HepG2 (cell line): Measurements from ENCODE around the gene LDB2. TPM values are rescaled to one million over a fixed set of nuclear protein-coding genes. Genes with fewer than 3 reads are reported as not detected.
A peak's percentile ranks its signal among the peaks of the same experiment; 100 is the strongest.

Source experiments
- ASH2L ChIP-seq: fragments of 300-600, 200-600 bp; sonication (generic); IDR thresholded peaks from 2 replicates; pipeline ENCODE4 v1.7.0; 2017; ENCODE audit warnings: low read depth, mild to moderate bottlenecking, moderate library complexity, mixed read lengths, low read length; ENCODE audit not compliant: insufficient read length
- CCAR2 ChIP-seq: fragments of 200-400 bp; formaldehyde crosslinking; optimal IDR thresholded peaks from 2 replicates; pipeline ENCODE3; 2018; ENCODE audit warnings: low read depth, mild to moderate bottlenecking, low read length, moderate library complexity
- CREM ChIP-seq, 2 experiments: sonication (generic) in 1 of 2; formaldehyde crosslinking in 1 of 2; IDR thresholded peaks; 2 replicates each; pipeline versions ENCODE4 v1.4.0 to v1.6.1; 2016 to 2020; ENCODE audit warnings: antibody characterized with exemption in 1 of 2, mild to moderate bottlenecking in 1 of 2, missing genetic modification reagents in 1 of 2
- FOXK1 ChIP-seq: sonication (generic); formaldehyde crosslinking; IDR thresholded peaks from 2 replicates; pipeline ENCODE4 v1.4.0; 2020; ENCODE audit warnings: low read depth, missing genetic modification reagents, borderline replicate concordance
- FOXO1 ChIP-seq: sonication (generic); formaldehyde crosslinking; IDR thresholded peaks from 2 replicates; pipeline ENCODE4 v1.4.0; 2020; ENCODE audit warnings: missing genetic modification reagents
- GABPA ChIP-seq, 2 experiments: IDR thresholded peaks; 2 replicates each; pipeline ENCODE4 v1.6.1; 2011 to 2016; ENCODE audit warnings: low read depth in 2 of 2, low read length in 1 of 2, missing biosample characterization in 1 of 2, missing genetic modification characterization in 1 of 2
- GATAD2A ChIP-seq: IDR thresholded peaks from 2 replicates; pipeline ENCODE4 v1.6.1; 2016
- HHEX ChIP-seq: IDR thresholded peaks from 2 replicates; pipeline ENCODE4 v1.6.1; 2016; ENCODE audit warnings: control low read depth
- KAT7 ChIP-seq: IDR thresholded peaks from 2 replicates; pipeline ENCODE4 v1.6.1; 2018; ENCODE audit warnings: borderline replicate concordance, missing compliant biosample characterization
- NFIC ChIP-seq: IDR thresholded peaks from 2 replicates; pipeline ENCODE4 v1.6.1; 2012; ENCODE audit warnings: mild to moderate bottlenecking, low read length, inconsistent platforms
- PHF20 ChIP-seq: sonication (generic); formaldehyde crosslinking; IDR thresholded peaks from 2 replicates; pipeline ENCODE4 v1.5.0; 2020; ENCODE audit warnings: mild to moderate bottlenecking, missing genetic modification reagents
- RFXANK ChIP-seq: IDR thresholded peaks from 2 replicates; pipeline ENCODE4 v1.6.1; 2016
- SOX5 ChIP-seq: IDR thresholded peaks from 2 replicates; pipeline ENCODE4 v1.6.1; 2016; ENCODE audit warnings: borderline replicate concordance
- STAG1 ChIP-seq: sonication (generic); formaldehyde crosslinking; IDR thresholded peaks from 2 replicates; pipeline ENCODE4 v1.4.0; 2020; ENCODE audit warnings: missing genetic modification reagents
- YEATS2 ChIP-seq: sonication (generic); formaldehyde crosslinking; IDR thresholded peaks from 2 replicates; pipeline ENCODE4 v1.4.0; 2020; ENCODE audit warnings: missing genetic modification reagents, borderline replicate concordance
- ZNF317 ChIP-seq: sonication (generic); formaldehyde crosslinking; IDR thresholded peaks from 2 replicates; pipeline ENCODE4 v1.5.0; 2020; ENCODE audit warnings: mild to moderate bottlenecking, missing genetic modification reagents
- ZNF577 ChIP-seq: sonication (generic); formaldehyde crosslinking; IDR thresholded peaks from 2 replicates; pipeline ENCODE4 v1.4.0; 2020; ENCODE audit warnings: mild to moderate bottlenecking, low read depth, missing genetic modification reagents, borderline replicate concordance
- polyA plus RNA-seq, 8 experiments: library from polyadenylated mRNA; depleted of rRNA in 3 of 8; stranded (reverse) in 7 of 8; unstranded in 1 of 8; fragments of >200 nt; fragmentation: Illumina TruSeq in 4 of 8; extraction: Trizol in 4 of 8; gene quantifications; 2 replicates each; pipeline versions ENCODE4 v1.2.1 to v1.2.3, GENCODE V29; 2011 to 2016; ENCODE audit warnings: low read depth in 4 of 8, missing spikeins in 1 of 8, mixed read lengths in 1 of 8; ENCODE audit not compliant: insufficient read depth in 1 of 8
- total RNA-seq, 5 experiments: library from RNA; depleted of rRNA; stranded (reverse); fragments of >200 nt; fragmentation: Illumina TruSeq; extraction: Trizol; gene quantifications; 2 replicates each; pipeline ENCODE4 v1.2.3, GENCODE V29; 2016; ENCODE audit warnings: low read depth in 1 of 5
- TF ChIP-seq, protein P1 (sequence below): sonication (generic); formaldehyde crosslinking; IDR thresholded peaks from 2 replicates; pipeline ENCODE4 v1.4.0; 2020; ENCODE audit warnings: missing genetic modification reagents
- TF ChIP-seq, protein P2 (sequence below): sonication (generic); formaldehyde crosslinking; IDR thresholded peaks from 2 replicates; pipeline ENCODE4 v1.5.1; 2020; ENCODE audit warnings: missing genetic modification reagents, mild to moderate bottlenecking, borderline replicate concordance
- TF ChIP-seq, protein P3 (sequence below): IDR thresholded peaks from 2 replicates; pipeline ENCODE4 v1.6.1; 2012; ENCODE audit warnings: inconsistent platforms
- TF ChIP-seq, protein P4 (sequence below): IDR thresholded peaks from 2 replicates; pipeline ENCODE4 v1.6.1; 2016; ENCODE audit warnings: low read depth, missing genetic modification reagents, missing compliant biosample characterization

LDB2 gene
- total and polyA plus RNA-seq, 2 of the 13 experiments (the other 11 are each of a cell fraction or from before 2014, with no cell fraction given) = not detected

DNA sequence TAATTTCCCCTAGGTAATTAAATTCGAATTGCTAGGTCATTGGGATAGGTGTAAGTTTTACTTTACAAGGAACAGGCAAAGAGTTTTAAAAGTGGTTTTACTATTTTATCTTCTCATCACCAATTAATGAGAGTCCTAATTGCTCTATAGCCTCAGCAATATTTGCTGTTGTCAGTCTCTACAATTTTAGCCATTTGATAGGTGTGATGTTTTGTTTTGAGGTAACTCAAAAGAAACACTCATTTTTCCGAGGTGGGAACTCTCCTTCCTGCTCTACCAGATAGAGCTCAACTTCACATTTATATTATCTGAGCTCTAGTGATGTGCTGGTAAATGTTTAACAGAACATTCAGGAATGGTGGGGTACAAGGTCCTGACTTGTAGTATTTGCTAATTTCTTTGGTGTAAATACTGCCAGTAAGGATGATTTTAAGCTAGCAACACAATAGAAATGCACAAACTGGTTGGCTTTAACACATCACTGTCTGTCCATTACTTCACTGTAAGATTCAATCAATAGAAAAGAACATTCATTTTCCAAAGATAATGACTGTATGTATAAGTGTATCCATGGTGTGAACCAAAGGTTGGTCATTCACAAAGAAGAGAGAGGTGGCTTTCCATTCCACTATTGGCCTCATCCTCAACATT is 62.7 kb downstream of the LDB2 start (continued):
- TF ChIP-seq, protein P1, sequence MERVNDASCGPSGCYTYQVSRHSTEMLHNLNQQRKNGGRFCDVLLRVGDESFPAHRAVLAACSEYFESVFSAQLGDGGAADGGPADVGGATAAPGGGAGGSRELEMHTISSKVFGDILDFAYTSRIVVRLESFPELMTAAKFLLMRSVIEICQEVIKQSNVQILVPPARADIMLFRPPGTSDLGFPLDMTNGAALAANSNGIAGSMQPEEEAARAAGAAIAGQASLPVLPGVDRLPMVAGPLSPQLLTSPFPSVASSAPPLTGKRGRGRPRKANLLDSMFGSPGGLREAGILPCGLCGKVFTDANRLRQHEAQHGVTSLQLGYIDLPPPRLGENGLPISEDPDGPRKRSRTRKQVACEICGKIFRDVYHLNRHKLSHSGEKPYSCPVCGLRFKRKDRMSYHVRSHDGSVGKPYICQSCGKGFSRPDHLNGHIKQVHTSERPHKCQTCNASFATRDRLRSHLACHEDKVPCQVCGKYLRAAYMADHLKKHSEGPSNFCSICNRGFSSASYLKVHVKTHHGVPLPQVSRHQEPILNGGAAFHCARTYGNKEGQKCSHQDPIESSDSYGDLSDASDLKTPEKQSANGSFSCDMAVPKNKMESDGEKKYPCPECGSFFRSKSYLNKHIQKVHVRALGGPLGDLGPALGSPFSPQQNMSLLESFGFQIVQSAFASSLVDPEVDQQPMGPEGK (CRISPR knock-in tag) = no peak; the same call in 1 of the 2 replicates
- TF ChIP-seq, protein P2, sequence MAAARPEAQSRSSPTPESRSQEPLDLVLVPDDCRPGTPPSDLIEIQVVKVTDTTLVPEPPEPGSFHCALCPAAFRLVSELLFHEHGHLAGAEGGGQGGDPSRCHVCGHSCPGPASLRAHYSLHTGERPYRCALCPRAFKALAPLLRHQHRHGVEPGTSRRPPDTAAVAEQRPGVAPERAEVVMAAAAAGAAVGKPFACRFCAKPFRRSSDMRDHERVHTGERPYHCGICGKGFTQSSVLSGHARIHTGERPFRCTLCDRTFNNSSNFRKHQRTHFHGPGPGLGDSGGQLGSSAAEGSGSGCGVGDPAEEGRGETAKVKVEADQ (CRISPR knock-in tag) = no peak
- TF ChIP-seq ZNF577 (CRISPR knock-in tag) (no peak), CREM (IDR thresholded peaks at IDR 0.05) (peak; percentile 56; the same call in 1 of the 2 replicates), CREM (CRISPR knock-in tag; IDR thresholded peaks at IDR 0.05) (no peak), KAT7 (CRISPR knock-in tag) (no peak), FOXO1 (CRISPR knock-in tag) (peak; percentile 67; the same call in 1 of the 2 replicates), GATAD2A (CRISPR knock-in tag) (peak; percentile 87), ZNF317 (CRISPR knock-in tag) (no peak), RFXANK (CRISPR knock-in tag) (0 out of 2 replicates have a peak, but pooled peaks have one; percentile 44), ASH2L (peak; percentile 93), NFIC (peak; percentile 73; the same call in 1 of the 2 replicates), YEATS2 (peak; percentile 13; the same call in 1 of the 2 replicates), HHEX (CRISPR knock-in tag) (0 out of 2 replicates have a peak, but pooled peaks have one; percentile 26), PHF20 (CRISPR knock-in tag) (no peak), CCAR2 (no peak), GABPA (IDR thresholded peaks at IDR 0.05; ENCODE audit: low read depth, low read length) (no peak), GABPA (CRISPR knock-in tag; IDR thresholded peaks at IDR 0.05; ENCODE audit: low read depth) (0 out of 2 replicates have a peak, but pooled peaks have one; percentile 34), SOX5 (CRISPR knock-in tag) (peak; percentile 86), STAG1 (CRISPR knock-in tag) (no peak), FOXK1 (CRISPR knock-in tag) (0 out of 2 replicates have a peak, but pooled peaks have one; percentile 45)
- TF ChIP-seq, protein P3, sequence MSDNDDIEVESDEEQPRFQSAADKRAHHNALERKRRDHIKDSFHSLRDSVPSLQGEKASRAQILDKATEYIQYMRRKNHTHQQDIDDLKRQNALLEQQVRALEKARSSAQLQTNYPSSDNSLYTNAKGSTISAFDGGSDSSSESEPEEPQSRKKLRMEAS = no peak
- TF ChIP-seq, protein P4, sequence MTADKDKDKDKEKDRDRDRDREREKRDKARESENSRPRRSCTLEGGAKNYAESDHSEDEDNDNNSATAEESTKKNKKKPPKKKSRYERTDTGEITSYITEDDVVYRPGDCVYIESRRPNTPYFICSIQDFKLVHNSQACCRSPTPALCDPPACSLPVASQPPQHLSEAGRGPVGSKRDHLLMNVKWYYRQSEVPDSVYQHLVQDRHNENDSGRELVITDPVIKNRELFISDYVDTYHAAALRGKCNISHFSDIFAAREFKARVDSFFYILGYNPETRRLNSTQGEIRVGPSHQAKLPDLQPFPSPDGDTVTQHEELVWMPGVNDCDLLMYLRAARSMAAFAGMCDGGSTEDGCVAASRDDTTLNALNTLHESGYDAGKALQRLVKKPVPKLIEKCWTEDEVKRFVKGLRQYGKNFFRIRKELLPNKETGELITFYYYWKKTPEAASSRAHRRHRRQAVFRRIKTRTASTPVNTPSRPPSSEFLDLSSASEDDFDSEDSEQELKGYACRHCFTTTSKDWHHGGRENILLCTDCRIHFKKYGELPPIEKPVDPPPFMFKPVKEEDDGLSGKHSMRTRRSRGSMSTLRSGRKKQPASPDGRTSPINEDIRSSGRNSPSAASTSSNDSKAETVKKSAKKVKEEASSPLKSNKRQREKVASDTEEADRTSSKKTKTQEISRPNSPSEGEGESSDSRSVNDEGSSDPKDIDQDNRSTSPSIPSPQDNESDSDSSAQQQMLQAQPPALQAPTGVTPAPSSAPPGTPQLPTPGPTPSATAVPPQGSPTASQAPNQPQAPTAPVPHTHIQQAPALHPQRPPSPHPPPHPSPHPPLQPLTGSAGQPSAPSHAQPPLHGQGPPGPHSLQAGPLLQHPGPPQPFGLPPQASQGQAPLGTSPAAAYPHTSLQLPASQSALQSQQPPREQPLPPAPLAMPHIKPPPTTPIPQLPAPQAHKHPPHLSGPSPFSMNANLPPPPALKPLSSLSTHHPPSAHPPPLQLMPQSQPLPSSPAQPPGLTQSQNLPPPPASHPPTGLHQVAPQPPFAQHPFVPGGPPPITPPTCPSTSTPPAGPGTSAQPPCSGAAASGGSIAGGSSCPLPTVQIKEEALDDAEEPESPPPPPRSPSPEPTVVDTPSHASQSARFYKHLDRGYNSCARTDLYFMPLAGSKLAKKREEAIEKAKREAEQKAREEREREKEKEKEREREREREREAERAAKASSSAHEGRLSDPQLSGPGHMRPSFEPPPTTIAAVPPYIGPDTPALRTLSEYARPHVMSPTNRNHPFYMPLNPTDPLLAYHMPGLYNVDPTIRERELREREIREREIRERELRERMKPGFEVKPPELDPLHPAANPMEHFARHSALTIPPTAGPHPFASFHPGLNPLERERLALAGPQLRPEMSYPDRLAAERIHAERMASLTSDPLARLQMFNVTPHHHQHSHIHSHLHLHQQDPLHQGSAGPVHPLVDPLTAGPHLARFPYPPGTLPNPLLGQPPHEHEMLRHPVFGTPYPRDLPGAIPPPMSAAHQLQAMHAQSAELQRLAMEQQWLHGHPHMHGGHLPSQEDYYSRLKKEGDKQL (CRISPR knock-in tag) = no peak
